Osteocyte (in vitro differentiated cells): Measurements from ENCODE around the gene PTPRM. TPM values are rescaled to one million over a fixed set of nuclear protein-coding genes. Genes with fewer than 3 reads are reported as not detected.
A peak's percentile ranks its signal among the peaks of the same experiment; 100 is the strongest.

Experiments
- DNase-seq: peaks from one replicate; pipeline ENCODE4 v3.0.0; 2021; ENCODE audit warnings: mixed read lengths; ENCODE audit not compliant: unreplicated experiment; ENCODE audit errors: extremely low spot score
- H3K27ac Mint-ChIP-seq: one replicate; pipeline ENCODE4 v1.8.0; 2021; ENCODE audit warnings: mild to moderate bottlenecking, mixed read lengths; ENCODE audit not compliant: unreplicated experiment
- H3K27me3 Mint-ChIP-seq: one replicate; pipeline ENCODE4 v1.8.0; 2021; ENCODE audit warnings: mixed read lengths; ENCODE audit not compliant: unreplicated experiment
- H3K36me3 Mint-ChIP-seq: one replicate; pipeline ENCODE4 v1.8.0; 2021; ENCODE audit warnings: mixed read lengths; ENCODE audit not compliant: unreplicated experiment
- H3K4me1 Mint-ChIP-seq: one replicate; pipeline ENCODE4 v1.8.0; 2021; ENCODE audit warnings: mixed read lengths; ENCODE audit not compliant: unreplicated experiment
- H3K4me3 Mint-ChIP-seq: one replicate; pipeline ENCODE4 v1.8.0; 2021; ENCODE audit warnings: mild to moderate bottlenecking, moderate library complexity, mixed read lengths; ENCODE audit not compliant: unreplicated experiment
- H3K9me3 Mint-ChIP-seq: one replicate; pipeline ENCODE4 v1.8.0; 2021; ENCODE audit warnings: mixed read lengths; ENCODE audit not compliant: unreplicated experiment
- CTCF ChIP-seq: fragments of 200-600 bp; sonication (generic); IDR thresholded peaks from 2 replicates; pipeline ENCODE4 v1.5.0; 2021; ENCODE audit warnings: antibody characterized with exemption, mild to moderate bottlenecking, moderate library complexity
- total RNA-seq: library from RNA; stranded (reverse); gene quantifications from 2 replicates; pipeline ENCODE4 v1.2.1, GENCODE V29; 2021

PTPRM gene
- total RNA-seq, 1 donor from 2014 or later = 105 TPM

DNA sequence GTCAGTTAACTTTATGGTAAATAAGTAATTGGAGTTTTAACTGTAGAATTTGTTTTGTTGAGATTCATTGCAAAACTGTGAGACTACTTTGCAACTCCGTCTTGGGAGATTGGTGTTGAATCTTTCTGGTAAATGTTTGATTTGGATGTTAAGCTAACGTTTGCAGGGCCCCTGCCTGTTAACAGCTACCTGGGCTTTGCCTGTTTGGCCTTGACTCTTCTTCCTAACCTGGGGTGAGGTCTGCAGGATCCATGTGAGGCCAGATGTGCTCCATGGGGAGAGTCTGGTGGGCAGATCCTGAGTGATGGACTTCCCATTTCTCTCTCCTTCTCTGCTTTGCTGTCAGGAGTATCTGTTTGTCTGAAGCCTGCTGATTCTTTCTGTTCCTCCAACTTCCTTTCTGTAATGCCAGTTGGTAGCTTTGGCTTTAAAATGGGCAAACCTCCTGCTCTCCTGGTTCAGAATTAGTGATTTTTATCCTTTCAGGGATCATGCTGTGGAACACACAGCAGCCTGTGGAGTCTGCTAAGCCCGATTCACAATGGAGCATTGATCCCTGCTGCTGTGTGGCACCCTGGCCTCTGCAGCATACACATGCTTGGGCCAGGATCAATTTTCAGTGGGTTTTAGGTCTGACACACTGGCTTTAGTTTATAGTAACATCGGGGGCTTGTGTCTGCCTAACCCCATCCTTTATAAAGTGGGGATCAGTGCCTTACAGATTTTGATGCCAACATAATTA is 36.3 kb downstream of the PTPRM start:
- Mint-ChIP-seq H3K9me3 (no peaks in the 10 kb centered on the region), H3K4me1 (peaks cover 40% of the 10 kb centered on the region), H3K4me3 (no peak overlapping the region), H3K36me3 (no peaks in the 10 kb centered on the region), H3K27me3 (no peaks in the 10 kb centered on the region), H3K27ac (no peak overlapping the region)
- no peak for TF ChIP-seq CTCF
- no peak for DNase-seq

- H3K27ac Mint-ChIP-seq = no peak overlapping the region
- H3K36me3 Mint-ChIP-seq = no peaks in the 10 kb centered on the region
- no peaks in the 10 kb centered on the region for H3K9me3 Mint-ChIP-seq
- no peak for TF ChIP-seq CTCF
- no peak for DNase-seq
- no peak overlapping the region for H3K4me3 Mint-ChIP-seq
- no peaks in the 10 kb centered on the region for H3K27me3 Mint-ChIP-seq
- peaks cover 47% of the 10 kb centered on the region for H3K4me1 Mint-ChIP-seq
Observed at GRCh38 chr18:7604361-7604760, 37.2 kb downstream of the PTPRM start.

- peaks cover 50% of the 10 kb centered on the region for H3K4me1 Mint-ChIP-seq
- no peak overlapping the region for H3K4me3 Mint-ChIP-seq
- no peak for TF ChIP-seq CTCF
- no peaks in the 10 kb centered on the region for H3K36me3 Mint-ChIP-seq
- no peak overlapping the region for H3K27ac Mint-ChIP-seq
- H3K9me3 Mint-ChIP-seq = no peaks in the 10 kb centered on the region
- no peak for DNase-seq
- no peaks in the 10 kb centered on the region for H3K27me3 Mint-ChIP-seq
Observed at GRCh38 chr18:7605705-7606104, 38.6 kb downstream of the PTPRM start.

DNA sequence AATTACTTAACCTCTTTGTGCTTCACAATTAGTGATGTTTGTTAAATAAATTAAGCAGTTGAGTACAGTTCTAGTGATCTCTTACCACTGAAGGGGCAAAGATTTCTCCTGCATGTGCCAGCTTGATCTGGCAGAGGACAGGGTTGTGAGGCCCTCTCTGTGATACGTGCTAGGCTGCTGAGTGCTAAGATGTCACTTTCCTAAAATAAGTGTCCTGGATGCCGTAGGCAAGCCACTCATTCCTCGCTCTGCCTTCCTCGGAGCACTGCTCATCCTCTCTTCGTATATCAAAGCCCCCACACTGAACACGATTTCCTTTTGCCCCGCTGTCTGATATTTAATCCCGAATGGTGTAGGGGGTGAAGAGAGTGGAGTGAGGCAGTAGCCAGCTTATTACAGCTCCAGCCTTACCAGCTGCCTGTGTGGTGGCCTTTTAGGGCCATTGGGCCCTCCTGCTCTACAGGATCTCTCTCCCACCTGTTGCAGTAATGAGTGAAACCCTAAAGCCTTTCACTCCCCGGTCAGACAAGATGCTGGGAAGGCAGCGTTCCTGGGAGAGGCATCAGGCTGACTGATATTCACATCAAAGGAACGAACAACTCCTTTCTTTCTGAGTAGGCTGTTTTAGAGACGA is 40.5 kb downstream of the PTPRM start:
- DNase-seq = no peak
- no peak for TF ChIP-seq CTCF
- no peaks in the 10 kb centered on the region for H3K9me3 Mint-ChIP-seq
- no peaks in the 10 kb centered on the region for H3K27me3 Mint-ChIP-seq
- H3K4me3 Mint-ChIP-seq = no peak overlapping the region
- peak overlapping the region; percentile 79 for H3K27ac Mint-ChIP-seq
- no peaks in the 10 kb centered on the region for H3K36me3 Mint-ChIP-seq
- H3K4me1 Mint-ChIP-seq = peaks cover 38% of the 10 kb centered on the region

DNA sequence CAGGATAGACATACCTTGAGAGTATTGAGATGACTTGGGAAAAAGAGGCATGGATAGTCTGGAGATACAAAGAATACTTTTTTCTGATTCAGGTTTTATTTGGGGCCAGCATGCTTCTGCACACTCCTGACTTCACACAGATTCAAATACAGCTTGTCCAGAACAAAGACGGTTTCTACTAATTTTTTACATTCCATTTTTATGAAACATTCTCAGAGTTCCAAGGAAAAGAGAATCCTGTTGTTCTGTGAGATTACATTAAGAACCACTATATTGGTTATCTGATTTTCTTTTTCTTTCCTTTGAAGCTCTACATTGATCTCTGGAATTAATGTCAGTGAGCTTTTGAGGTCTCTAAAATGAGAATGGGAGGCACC is 41.0 kb downstream of the PTPRM start:
- no peaks in the 10 kb centered on the region for H3K27me3 Mint-ChIP-seq
- peaks cover 37% of the 10 kb centered on the region for H3K4me1 Mint-ChIP-seq
- no peak for DNase-seq
- peak overlapping the region; percentile 79 for H3K27ac Mint-ChIP-seq
- H3K9me3 Mint-ChIP-seq = no peaks in the 10 kb centered on the region
- TF ChIP-seq CTCF = no peak
- no peaks in the 10 kb centered on the region for H3K36me3 Mint-ChIP-seq
- H3K4me3 Mint-ChIP-seq = no peak overlapping the region
